ENCODE data around the gene CCDC159. TPM values are rescaled to one million over a fixed set of nuclear protein-coding genes. Genes with fewer than 3 reads are reported as not detected.

CCDC159 gene
- total and polyA plus RNA-seq, 10 donors: 34.7 to 83.7 (median 52.8) TPM

GRCh38 chr19:11390933-11391680 lies 44.8 kb downstream of the CCDC159 start:
- Histone ChIP-seq H3K27me3 (replicated peaks in 1 of 7) (no peaks in the 10 kb centered on the region), H3K9me3 (peaks cover 0 to 13% (median 8%) of the 10 kb centered on the region in 8 donors), H3K4me1 (peaks cover 0 to 19% (median 12%) of the 10 kb centered on the region in 6 donors), H3K4me3 (no peak overlapping the region), H3K36me3 (peaks cover 0 to 8% (median 0%) of the 10 kb centered on the region in 6 donors), H3K27ac (no peak overlapping the region)
- DNase-seq: no peak
- intact Hi-C loops (cut with DNase I; ENCODE audit: low total_unique reads): no loop called here
- TF ChIP-seq CTCF (IDR thresholded peaks at IDR 0.05 in 8 of 11, conservative IDR thresholded peaks at IDR 0.05 in 3 of 11) (no peak), POLR2A (IDR thresholded peaks at IDR 0.05) (no peak), POLR2AphosphoS5 (IDR thresholded peaks at IDR 0.05) (no peak)
- 75 to 94% (median 82%) methylated on average over 4 of the region's 4 CpGs for WGBS, 5 donors

GRCh38 chr19:11397089-11397610 lies 50.8 kb downstream of the CCDC159 start:
- DNase-seq: no peak
- 82 to 93% (median 88%) methylated on average over 5 to 22 of the region's 22 CpGs for WGBS, 5 donors
- Histone ChIP-seq H3K36me3 (peaks cover 0 to 39% (median 0%) of the 10 kb centered on the region in 6 donors), H3K4me3 (no peak overlapping the region), H3K27me3 (replicated peaks in 1 of 7) (no peaks in the 10 kb centered on the region), H3K27ac (no peak overlapping the region), H3K4me1 (no peaks in the 10 kb centered on the region), H3K9me3 (no peaks in the 10 kb centered on the region)
- intact Hi-C loops (cut with DNase I; ENCODE audit: low total_unique reads): no loop called here
- TF ChIP-seq POLR2A (IDR thresholded peaks at IDR 0.05) (no peak), POLR2AphosphoS5 (IDR thresholded peaks at IDR 0.05) (no peak), CTCF (IDR thresholded peaks at IDR 0.05 in 8 of 11, conservative IDR thresholded peaks at IDR 0.05 in 3 of 11) (no peak)

GRCh38 chr19:11399667-11400066 lies 53.3 kb downstream of the CCDC159 start:
- TF ChIP-seq POLR2A (IDR thresholded peaks at IDR 0.05) (no peak), POLR2AphosphoS5 (IDR thresholded peaks at IDR 0.05) (no peak), CTCF (IDR thresholded peaks at IDR 0.05 in 8 of 11, conservative IDR thresholded peaks at IDR 0.05 in 3 of 11) (no peak)
- 74 to 97% (median 90%) methylated on average over 3 to 9 of the region's 9 CpGs for WGBS, 5 donors
- H3K4me1 ChIP-seq: peaks cover 0 to 8% (median under 1%) of the 10 kb centered on the region in 6 donors

GRCh38 chr19:11400798-11401197 lies 54.5 kb downstream of the CCDC159 start:
- H3K27ac ChIP-seq: no peak overlapping the region
- 75 to 94% (median 83%) methylated on average over 1 of the region's 1 CpG for WGBS, 5 donors
- DNase-seq: no peak

More at GRCh38 chr19:11399667-11400066, 53.3 kb downstream of the CCDC159 start:
- Histone ChIP-seq H3K27me3 (replicated peaks in 1 of 7) (no peaks in the 10 kb centered on the region), H3K36me3 (peaks cover 0 to 39% (median 0%) of the 10 kb centered on the region in 6 donors), H3K4me3 (no peak overlapping the region), H3K27ac (no peak overlapping the region), H3K9me3 (no peaks in the 10 kb centered on the region)
- intact Hi-C loops (cut with DNase I; ENCODE audit: low total_unique reads): no loop called here
- no peak for DNase-seq

More at GRCh38 chr19:11400798-11401197, 54.5 kb downstream of the CCDC159 start:
- Histone ChIP-seq H3K27me3 (replicated peaks in 1 of 7) (peaks cover 0 to under 1% (median 0%) of the 10 kb centered on the region in 7 donors), H3K4me1 (peaks cover 0 to 18% (median 4%) of the 10 kb centered on the region in 6 donors), H3K36me3 (peaks cover 0 to 38% (median 0%) of the 10 kb centered on the region in 6 donors), H3K9me3 (no peaks in the 10 kb centered on the region), H3K4me3 (no peak overlapping the region)
- no peak for TF ChIP-seq POLR2AphosphoS5 (IDR thresholded peaks at IDR 0.05)
- no peak for TF ChIP-seq POLR2A (IDR thresholded peaks at IDR 0.05)
- no peak for TF ChIP-seq CTCF (IDR thresholded peaks at IDR 0.05 in 8 of 11, conservative IDR thresholded peaks at IDR 0.05 in 3 of 11)
- intact Hi-C loops (cut with DNase I; ENCODE audit: low total_unique reads): no loop called here

All from spleen (tissue), 11 donors.